Stimulated activated CD8-positive, alpha-beta memory T cell treated with anti-CD3 and anti-CD28 coated beads, Interleukin-12 subunit alpha, Interleukin-12 subunit beta, amount 100 ng/mL, for 4 hours (primary cell): ENCODE data around the gene GRIN1.
"Not testable (repeated sequence)": the region's sequence is repeated elsewhere in the genome, so short reads cannot be mapped to it uniquely, and the experiment has no call there.

Source experiments
- DNase-seq: peaks from one replicate; pipeline ENCODE4 v3.0.0-alpha.2; 2020; ENCODE audit warnings: low read depth

Gene GRIN1

GRCh38 chr9:137128862-137129455 lies 10.0 kb upstream of the GRIN1 start:
- no peak for DNase-seq

DNA sequence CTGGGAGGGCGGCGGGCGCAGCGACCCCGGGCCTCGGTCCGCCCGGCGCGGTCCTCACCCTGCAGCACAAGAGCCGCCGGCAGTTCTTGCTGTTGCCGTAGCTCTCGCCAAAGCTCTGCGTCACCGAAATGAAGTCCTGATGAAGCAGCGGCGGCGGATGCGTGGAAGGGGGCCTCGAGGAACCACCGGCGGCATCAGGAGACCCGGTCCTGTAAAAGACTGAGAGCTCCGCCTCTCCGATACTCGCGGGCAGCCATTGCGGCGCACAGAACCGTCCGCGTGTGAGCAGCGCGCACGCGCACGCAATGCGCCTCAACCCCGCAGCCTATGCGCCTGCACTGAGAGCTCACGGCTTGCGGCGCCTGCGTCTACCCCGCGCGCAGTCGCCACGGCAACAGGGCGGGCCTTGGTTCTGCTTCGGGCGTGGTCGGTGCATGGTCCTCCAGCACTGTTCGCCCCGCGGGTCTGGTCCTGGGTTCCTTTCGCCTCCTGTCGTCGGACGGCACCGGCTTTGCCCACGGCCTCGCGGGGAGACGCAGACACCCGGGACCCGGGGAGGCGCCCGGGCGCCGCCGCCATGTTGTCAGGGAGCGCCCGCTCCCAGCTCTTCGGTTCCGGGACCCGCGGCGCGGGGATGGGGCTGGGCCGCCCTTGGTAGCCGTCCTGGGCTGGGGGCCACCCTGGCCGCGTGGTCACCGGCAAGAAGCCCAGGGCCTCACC lies 9.3 kb upstream of the GRIN1 start:
- peak; percentile 86 for DNase-seq

DNA sequence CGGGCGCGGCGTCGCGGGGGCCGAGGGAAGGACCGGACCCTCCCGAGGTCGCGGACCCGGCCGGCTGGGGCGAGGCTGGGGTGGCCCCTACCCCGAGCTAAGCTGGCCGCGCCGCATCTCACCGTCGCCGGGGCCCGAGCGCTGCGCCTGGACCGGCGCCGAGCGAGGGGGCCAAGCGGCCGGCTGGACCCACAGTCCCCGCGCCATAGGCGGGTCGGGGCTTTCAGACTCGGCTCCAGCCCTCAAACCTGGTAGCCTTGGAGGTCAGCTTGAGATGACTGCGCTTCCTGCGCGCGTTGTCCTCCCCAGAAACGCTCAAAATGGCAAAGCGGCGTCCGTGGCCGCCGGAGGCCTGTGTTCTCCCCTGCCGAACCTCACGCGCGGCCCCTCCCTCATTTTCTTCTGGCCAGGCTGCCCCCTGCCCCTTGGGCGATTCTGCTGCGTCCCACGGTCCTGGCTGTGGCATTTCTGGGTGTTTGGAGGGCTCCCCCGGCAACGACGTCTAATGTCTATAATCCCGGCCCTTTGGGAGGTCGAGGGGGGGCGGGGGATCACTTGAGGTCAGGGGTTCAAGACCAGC lies 8.7 kb upstream of the GRIN1 start:
- DNase-seq, result no peak

GRCh38 chr9:137134191-137134590 lies 4.8 kb upstream of the GRIN1 start:
- no peak for DNase-seq

GRCh38 chr9:137135154-137135553 lies 3.8 kb upstream of the GRIN1 start:
- not testable (repeated sequence) for DNase-seq

- DNase-seq, result no peak
Observed at GRCh38 chr9:137136261-137136880, 2.6 kb upstream of the GRIN1 start.

GRCh38 chr9:137136881-137137607 lies 1.9 kb upstream of the GRIN1 start:
- DNase-seq, result no peak

DNA sequence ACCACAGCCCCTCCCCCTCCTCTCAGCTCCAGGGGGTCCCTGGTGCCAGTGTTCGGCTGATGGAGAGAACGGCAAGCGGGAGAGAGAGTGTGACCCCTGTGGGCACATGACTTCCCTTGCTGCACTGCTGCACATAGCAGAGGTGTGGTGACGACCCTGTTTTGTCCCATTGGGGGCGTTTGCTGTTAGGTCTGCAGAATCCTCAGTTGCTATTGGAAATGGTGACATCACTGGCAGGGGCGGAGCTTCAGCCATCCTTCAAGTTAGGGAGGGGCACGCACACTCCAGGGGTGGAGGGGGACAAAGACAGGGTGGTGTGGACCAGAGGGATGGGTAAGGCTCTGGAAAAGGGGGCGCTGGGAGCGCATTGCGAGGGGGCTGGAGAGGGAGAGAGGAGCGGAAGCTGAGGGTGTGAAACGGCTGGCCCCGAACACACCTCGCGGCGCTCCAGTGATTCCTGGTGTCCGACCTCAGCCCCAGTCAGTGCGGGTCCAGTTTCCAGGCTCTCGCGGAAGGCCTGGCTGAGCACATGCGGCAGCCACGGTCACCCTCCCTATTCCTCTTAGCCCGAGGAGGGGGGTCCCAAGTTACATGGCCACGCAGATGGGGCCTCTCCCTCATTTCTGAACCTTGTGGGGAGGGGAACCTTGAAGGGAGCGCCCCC lies 764 bp upstream of the GRIN1 start:
- no peak for DNase-seq

DNA sequence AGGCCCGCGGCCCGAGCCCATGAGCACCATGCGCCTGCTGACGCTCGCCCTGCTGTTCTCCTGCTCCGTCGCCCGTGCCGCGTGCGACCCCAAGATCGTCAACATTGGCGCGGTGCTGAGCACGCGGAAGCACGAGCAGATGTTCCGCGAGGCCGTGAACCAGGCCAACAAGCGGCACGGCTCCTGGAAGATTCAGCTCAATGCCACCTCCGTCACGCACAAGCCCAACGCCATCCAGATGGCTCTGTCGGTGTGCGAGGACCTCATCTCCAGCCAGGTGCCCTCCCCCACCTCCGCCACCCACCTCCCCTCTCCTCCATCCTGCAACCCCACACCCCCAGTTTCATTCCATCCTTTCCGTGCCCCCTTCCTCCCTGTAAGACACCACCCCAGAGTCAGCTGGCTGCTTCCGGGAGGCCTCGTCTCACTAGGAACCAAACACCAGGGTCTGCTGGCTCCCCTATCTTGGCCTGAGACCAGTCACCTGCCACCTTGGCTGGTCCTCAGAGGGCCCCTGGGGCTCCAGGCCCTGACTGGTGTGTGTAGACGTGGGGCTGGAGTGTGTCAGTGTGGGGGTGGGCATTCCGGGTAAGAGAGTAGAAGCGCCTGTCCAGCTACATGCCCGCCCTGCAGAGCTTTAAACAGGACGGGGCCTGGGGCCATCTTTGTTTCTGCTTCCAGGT lies 655 bp downstream of the GRIN1 start:
- DNase-seq, result no peak

DNA sequence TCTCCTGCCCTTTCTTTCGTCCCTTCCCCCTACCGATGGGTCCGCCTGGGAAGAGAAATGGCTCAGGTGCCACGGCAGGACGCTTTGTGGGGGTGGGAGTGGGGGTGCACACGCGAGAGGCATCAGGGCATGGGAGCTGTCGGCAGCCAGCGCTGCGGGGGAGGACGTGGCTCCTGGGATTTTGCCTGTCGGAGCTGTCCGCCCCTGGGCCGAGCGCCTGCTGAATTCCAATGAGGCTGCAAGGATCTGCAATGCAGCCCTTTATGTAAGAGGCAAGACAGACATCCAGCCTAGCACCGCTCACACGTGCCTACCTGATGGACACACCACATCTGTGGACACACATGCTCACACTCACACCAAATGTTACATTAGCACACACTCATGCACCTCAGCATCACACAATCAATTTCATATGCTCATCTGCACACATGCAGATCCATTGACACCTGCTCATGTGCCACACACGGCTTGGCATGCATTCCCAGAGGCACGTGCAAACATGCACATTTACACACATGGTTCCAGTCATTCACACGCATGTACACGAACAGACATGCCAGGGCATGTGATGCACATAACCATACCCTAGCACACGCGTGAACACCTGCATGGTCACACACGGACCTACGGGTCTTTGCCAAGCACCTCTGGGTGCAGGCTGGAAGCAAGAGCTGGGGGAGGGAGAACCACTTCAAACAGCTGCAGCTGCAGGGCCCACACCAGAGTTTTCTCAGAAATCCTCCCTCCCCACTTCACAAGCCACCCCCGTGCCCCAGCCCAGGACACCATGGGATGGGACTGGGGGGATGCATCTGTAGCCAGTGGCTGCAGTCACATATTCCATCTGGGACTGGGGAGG lies 1.4 kb downstream of the GRIN1 start:
- DNase-seq, result no peak

DNA sequence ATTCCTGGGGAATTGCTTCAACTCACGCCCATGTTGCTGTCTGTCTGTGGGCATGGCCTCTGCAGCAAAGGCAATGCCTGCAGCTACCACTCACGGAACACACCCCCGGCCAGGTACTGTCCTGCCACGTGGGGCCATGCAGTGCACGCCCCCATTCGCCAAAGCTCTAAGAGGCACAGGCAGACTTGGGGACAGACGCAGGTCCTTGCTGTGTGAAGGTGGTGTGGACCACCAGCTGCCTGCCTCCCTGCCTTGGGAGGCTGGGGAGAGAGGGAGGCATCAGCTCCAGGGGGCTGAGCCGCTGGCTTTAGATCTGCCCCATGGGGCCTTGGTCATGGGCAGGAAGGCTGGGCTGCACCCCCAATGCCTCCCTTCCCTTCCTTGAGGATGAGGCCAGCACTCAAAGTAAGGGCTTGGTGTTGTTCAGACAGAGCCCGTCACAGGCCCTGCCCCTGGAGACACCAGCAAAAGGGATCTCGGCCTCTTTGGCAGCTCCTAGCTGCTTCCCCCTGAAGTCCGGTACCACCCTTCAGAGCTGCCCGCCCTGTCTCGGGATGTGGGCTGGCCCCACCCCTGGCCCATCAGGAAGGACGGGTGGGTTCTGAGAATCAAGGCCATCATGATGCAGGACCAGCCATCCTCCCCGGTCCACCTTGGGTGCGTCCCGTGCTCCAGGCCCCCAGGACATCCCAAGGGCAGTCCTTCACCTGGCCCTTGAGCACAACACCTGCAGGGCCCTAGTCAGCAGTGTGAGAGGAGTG lies 2.3 kb downstream of the GRIN1 start:
- no peak for DNase-seq

GRCh38 chr9:137141976-137142936 lies 3.3 kb downstream of the GRIN1 start:
- no peak for DNase-seq

DNA sequence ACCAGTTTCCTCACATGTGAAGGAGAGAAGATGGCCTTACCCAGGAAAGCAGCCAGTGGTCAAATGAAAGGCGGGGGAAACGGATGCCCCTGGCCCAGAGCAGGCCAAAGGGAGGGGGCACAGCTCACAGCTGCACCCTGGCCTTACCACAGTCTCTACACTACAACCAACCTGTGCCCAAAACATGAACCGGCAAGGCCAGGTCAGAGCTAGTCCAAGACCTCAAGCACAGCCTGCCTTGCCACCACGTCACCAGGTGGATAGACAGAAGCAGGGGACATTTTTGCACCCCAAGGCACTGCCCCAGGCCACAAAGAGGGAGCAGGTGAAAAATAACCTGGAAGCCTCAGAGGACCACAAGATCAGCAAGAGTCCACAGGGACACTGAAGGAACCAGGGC lies 4.5 kb downstream of the GRIN1 start:
- no peak for DNase-seq

GRCh38 chr9:137145731-137146526 lies 7.0 kb downstream of the GRIN1 start:
- no peak for DNase-seq

- DNase-seq, result no peak
Observed at GRCh38 chr9:137146527-137146918, 7.6 kb downstream of the GRIN1 start.

DNA sequence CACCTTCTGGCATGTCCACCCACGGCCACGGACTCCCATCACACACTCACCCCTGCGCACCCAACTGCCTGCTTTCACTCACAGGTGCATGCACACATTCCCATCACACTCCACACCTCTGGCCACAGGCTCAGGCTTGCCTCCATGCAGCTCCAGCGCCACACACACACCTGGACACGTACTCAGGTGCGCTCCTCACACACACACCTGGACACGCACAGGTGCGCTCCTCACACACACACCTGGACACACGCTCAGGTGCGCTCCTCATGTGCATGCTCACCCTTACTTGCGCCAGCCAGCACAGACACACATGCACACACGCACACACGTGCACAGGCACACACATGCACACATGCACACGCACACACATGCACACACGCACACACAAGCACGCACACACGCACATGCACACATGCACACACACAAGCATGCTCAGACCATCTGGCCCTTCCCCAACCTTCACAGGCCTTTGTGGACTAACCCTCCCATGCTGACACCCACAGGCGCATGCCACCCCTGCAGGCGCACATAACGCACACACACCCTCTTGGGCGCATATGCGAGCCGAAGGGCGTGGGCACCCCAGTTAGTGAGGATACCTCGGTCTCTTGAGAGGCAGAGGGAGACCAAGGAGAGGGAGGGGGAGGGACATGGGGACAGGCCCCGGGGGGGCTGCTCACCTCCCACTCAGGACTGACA lies 8.3 kb downstream of the GRIN1 start:
- DNase-seq, result no peak

DNA sequence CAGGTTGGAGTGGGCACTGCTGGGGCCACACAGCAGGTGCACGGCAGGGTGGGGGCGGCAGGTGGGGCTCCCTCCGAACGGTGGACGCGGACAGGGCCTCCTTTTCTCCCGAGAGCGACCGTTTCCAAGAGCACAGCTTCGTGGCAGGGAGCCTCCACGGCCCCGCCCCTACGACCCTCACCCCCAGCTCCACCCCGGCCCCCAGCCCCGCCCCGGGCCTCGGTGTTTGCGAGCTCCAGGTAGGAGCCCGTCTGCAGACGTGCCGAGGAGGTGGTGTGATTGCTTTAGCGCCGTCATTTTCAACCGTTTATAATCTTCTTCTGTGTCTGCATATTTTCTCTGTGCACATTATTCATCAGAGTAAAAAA lies 8.8 kb downstream of the GRIN1 start:
- DNase-seq, result no peak
